Karpas-422 (cell line): ENCODE results near the gene AKAP12. TPM values are rescaled to one million over a fixed set of nuclear protein-coding genes. Genes with fewer than 3 reads are reported as not detected.
"Not testable (repeated sequence)": the region's sequence is repeated elsewhere in the genome, so short reads cannot be mapped to it uniquely, and the experiment has no call there.

Experiments
- DNase-seq: peaks from one replicate; pipeline ENCODE4 v3.0.0-alpha.2; 2015
- H2AFZ ChIP-seq: fragments of 200-600 bp; sonication (generic); 2 replicates; pipeline ENCODE4 v1.6.1; 2014; ENCODE audit warnings: antibody characterized with exemption, low read length, mixed read lengths
- H3K27ac ChIP-seq: fragments of 200-600 bp; sonication (generic); 2 replicates; pipeline ENCODE4 v1.5.1; 2014; ENCODE audit warnings: mild to moderate bottlenecking, low read length, moderate library complexity
- H3K27me3 ChIP-seq: fragments of 200-600 bp; sonication (generic); 2 replicates; pipeline ENCODE4 v1.6.1; 2014; ENCODE audit warnings: low read length, mixed read lengths
- H3K36me3 ChIP-seq: fragments of 200-600 bp; sonication (generic); 2 replicates; pipeline ENCODE4 v1.6.1; 2014; ENCODE audit warnings: low read length, mixed read lengths; ENCODE audit not compliant: insufficient read depth
- H3K4me1 ChIP-seq: fragments of 200-600 bp; sonication (generic); 2 replicates; pipeline ENCODE4 v1.6.1; 2014; ENCODE audit warnings: mild to moderate bottlenecking, low read length, mixed read lengths
- H3K4me2 ChIP-seq: fragments of 200-600 bp; sonication (generic); 2 replicates; pipeline ENCODE4 v1.6.1; 2014; ENCODE audit warnings: low read length, low read depth, mild to moderate bottlenecking; ENCODE audit not compliant: poor library complexity, severe bottlenecking
- H3K4me3 ChIP-seq: fragments of 200-600 bp; sonication (generic); 2 replicates; pipeline ENCODE4 v1.5.1; 2014; ENCODE audit warnings: mild to moderate bottlenecking, antibody characterized with exemption, low read length, mixed read lengths
- H3K79me2 ChIP-seq: fragments of 200-600 bp; sonication (generic); 2 replicates; pipeline ENCODE4 v1.6.1; 2014; ENCODE audit warnings: mild to moderate bottlenecking, low read length, mixed read lengths
- H3K9ac ChIP-seq: fragments of 200-600 bp; sonication (generic); 2 replicates; pipeline ENCODE4 v1.6.0; 2014; ENCODE audit warnings: low read length
- H3K9me2 ChIP-seq: fragments of 200-600 bp; sonication (generic), shearing (Covaris generic); replicated peaks from 2 replicates; pipeline ENCODE4 v1.6.0; 2014; ENCODE audit warnings: mild to moderate bottlenecking, low read length, moderate library complexity; ENCODE audit not compliant: insufficient read depth
- H3K9me3 ChIP-seq: fragments of 300-700, 200-600 bp; sonication (generic); 2 replicates; pipeline ENCODE4 v1.6.1; 2014; ENCODE audit warnings: low read length, mixed read lengths
- H4K20me1 ChIP-seq: fragments of 200-600 bp; sonication (generic); 2 replicates; pipeline ENCODE4 v1.6.1; 2014; ENCODE audit warnings: mild to moderate bottlenecking, antibody characterized with exemption, low read length, low read depth; ENCODE audit not compliant: insufficient read depth
- total RNA-seq: library from RNA; depleted of rRNA; stranded (reverse); fragments of >200 nt; shearing (Covaris generic); gene quantifications from 2 replicates; pipeline ENCODE4 v1.2.3, GENCODE V29; 2014; ENCODE audit warnings: low replicate concordance

The AKAP12 gene
- total RNA-seq, 1 experiment from 2014 or later, result not detected

GRCh38 chr6:151310852-151311767, 71.3 kb downstream of the AKAP12 start:
- Histone ChIP-seq H3K4me1 (no peaks in the 10 kb centered on the region), H3K36me3 (no peaks in the 10 kb centered on the region), H3K4me2 (no peak overlapping the region), H4K20me1 (no peaks in the 10 kb centered on the region), H3K9ac (no peak overlapping the region), H3K27ac (no peak overlapping the region), H2AFZ (no peak overlapping the region), H3K27me3 (no peaks in the 10 kb centered on the region), H3K4me3 (no peak overlapping the region), H3K9me3 (peaks cover 3% of the 10 kb centered on the region; the same call in 1 of the 2 replicates), H3K9me2 (no peaks in the 10 kb centered on the region), H3K79me2 (no peaks in the 10 kb centered on the region)
- DNase-seq, result no peak

GRCh38 chr6:151313066-151313491, 73.3 kb downstream of the AKAP12 start:
- Histone ChIP-seq H4K20me1 (no peaks in the 10 kb centered on the region), H3K9ac (no peak overlapping the region), H3K79me2 (no peaks in the 10 kb centered on the region), H3K9me3 (peaks cover 3% of the 10 kb centered on the region; the same call in 1 of the 2 replicates), H3K4me3 (no peak overlapping the region), H3K9me2 (no peaks in the 10 kb centered on the region), H3K4me1 (no peaks in the 10 kb centered on the region), H3K27me3 (no peaks in the 10 kb centered on the region), H3K36me3 (no peaks in the 10 kb centered on the region), H3K27ac (no peak overlapping the region), H2AFZ (no peak overlapping the region), H3K4me2 (no peak overlapping the region)
- no peak for DNase-seq

GRCh38 chr6:151315661-151316060, 75.9 kb downstream of the AKAP12 start:
- H3K79me2 ChIP-seq, result not testable (repeated sequence)

GRCh38 chr6:151317103-151317994, 77.6 kb downstream of the AKAP12 start:
- Histone ChIP-seq H2AFZ (no peak overlapping the region), H3K4me2 (no peak overlapping the region), H4K20me1 (no peaks in the 10 kb centered on the region), H3K36me3 (no peaks in the 10 kb centered on the region), H3K4me1 (no peaks in the 10 kb centered on the region), H3K27ac (no peak overlapping the region), H3K9ac (no peak overlapping the region), H3K9me3 (peaks cover 3% of the 10 kb centered on the region; the same call in 1 of the 2 replicates), H3K79me2 (no peaks in the 10 kb centered on the region), H3K27me3 (no peaks in the 10 kb centered on the region), H3K4me3 (no peak overlapping the region), H3K9me2 (no peaks in the 10 kb centered on the region)
- DNase-seq, result no peak

More at GRCh38 chr6:151315661-151316060, 75.9 kb downstream of the AKAP12 start:
- not testable (repeated sequence) for H3K27ac ChIP-seq, H2AFZ ChIP-seq, H3K9ac ChIP-seq, H4K20me1 ChIP-seq, H3K4me3 ChIP-seq, H3K4me2 ChIP-seq, H3K27me3 ChIP-seq, DNase-seq, H3K9me2 ChIP-seq, H3K4me1 ChIP-seq, H3K36me3 ChIP-seq, H3K9me3 ChIP-seq

- Histone ChIP-seq H3K9me2 (no peaks in the 10 kb centered on the region), H3K79me2 (no peaks in the 10 kb centered on the region), H3K36me3 (no peaks in the 10 kb centered on the region), H3K4me1 (no peaks in the 10 kb centered on the region), H3K4me2 (no peak overlapping the region), H4K20me1 (no peaks in the 10 kb centered on the region), H3K4me3 (no peak overlapping the region), H3K9me3 (peaks cover 3% of the 10 kb centered on the region; the same call in 1 of the 2 replicates), H3K27me3 (no peaks in the 10 kb centered on the region), H3K27ac (no peak overlapping the region), H3K9ac (no peak overlapping the region), H2AFZ (no peak overlapping the region)
- no peak for DNase-seq
Measured at GRCh38 chr6:151317995-151318365, 78.2 kb downstream of the AKAP12 start.

GRCh38 chr6:151320140-151320539, 80.4 kb downstream of the AKAP12 start:
- Histone ChIP-seq H3K4me1 (0 out of 2 replicates have a peak, but pooled peaks cover 2% of the 10 kb centered on the region), H3K36me3 (no peaks in the 10 kb centered on the region), H2AFZ (no peak overlapping the region), H3K4me3 (no peak overlapping the region), H3K27ac (no peak overlapping the region), H3K9me3 (peaks cover 3% of the 10 kb centered on the region; the same call in 1 of the 2 replicates), H3K4me2 (no peak overlapping the region), H3K9me2 (no peaks in the 10 kb centered on the region), H3K27me3 (no peaks in the 10 kb centered on the region), H4K20me1 (no peaks in the 10 kb centered on the region), H3K79me2 (no peaks in the 10 kb centered on the region), H3K9ac (no peak overlapping the region)
- DNase-seq, result no peak

GRCh38 chr6:151321438-151321837, 81.7 kb downstream of the AKAP12 start:
- H3K36me3 ChIP-seq, result no peaks in the 10 kb centered on the region
- H3K4me2 ChIP-seq, result no peak overlapping the region
- H4K20me1 ChIP-seq, result no peaks in the 10 kb centered on the region
- H3K27ac ChIP-seq, result no peak overlapping the region
- H3K9me3 ChIP-seq, result no peaks in the 10 kb centered on the region
- no peaks in the 10 kb centered on the region for H3K9me2 ChIP-seq
- H2AFZ ChIP-seq, result no peak overlapping the region
- no peaks in the 10 kb centered on the region for H3K27me3 ChIP-seq
- DNase-seq, result no peak
- no peak overlapping the region for H3K4me3 ChIP-seq
- no peak overlapping the region for H3K9ac ChIP-seq
- 0 out of 2 replicates have a peak, but pooled peaks cover 2% of the 10 kb centered on the region for H3K4me1 ChIP-seq
- H3K79me2 ChIP-seq, result no peaks in the 10 kb centered on the region

- Histone ChIP-seq H3K9me3 (no peaks in the 10 kb centered on the region), H3K4me2 (no peak overlapping the region), H3K79me2 (no peaks in the 10 kb centered on the region), H2AFZ (no peak overlapping the region), H3K4me3 (no peak overlapping the region), H3K4me1 (0 out of 2 replicates have a peak, but pooled peaks cover 2% of the 10 kb centered on the region), H3K36me3 (no peaks in the 10 kb centered on the region), H3K27me3 (no peaks in the 10 kb centered on the region), H3K27ac (no peak overlapping the region), H4K20me1 (no peaks in the 10 kb centered on the region), H3K9me2 (no peaks in the 10 kb centered on the region), H3K9ac (no peak overlapping the region)
- DNase-seq, result no peak
Measured at GRCh38 chr6:151322570-151322969, 82.8 kb downstream of the AKAP12 start.
